ENCODE data around the gene BMP8A.
"Not testable (repeated sequence)": the region's sequence is repeated elsewhere in the genome, so short reads cannot be mapped to it uniquely, and the experiment has no call there.

BMP8A gene

DNA sequence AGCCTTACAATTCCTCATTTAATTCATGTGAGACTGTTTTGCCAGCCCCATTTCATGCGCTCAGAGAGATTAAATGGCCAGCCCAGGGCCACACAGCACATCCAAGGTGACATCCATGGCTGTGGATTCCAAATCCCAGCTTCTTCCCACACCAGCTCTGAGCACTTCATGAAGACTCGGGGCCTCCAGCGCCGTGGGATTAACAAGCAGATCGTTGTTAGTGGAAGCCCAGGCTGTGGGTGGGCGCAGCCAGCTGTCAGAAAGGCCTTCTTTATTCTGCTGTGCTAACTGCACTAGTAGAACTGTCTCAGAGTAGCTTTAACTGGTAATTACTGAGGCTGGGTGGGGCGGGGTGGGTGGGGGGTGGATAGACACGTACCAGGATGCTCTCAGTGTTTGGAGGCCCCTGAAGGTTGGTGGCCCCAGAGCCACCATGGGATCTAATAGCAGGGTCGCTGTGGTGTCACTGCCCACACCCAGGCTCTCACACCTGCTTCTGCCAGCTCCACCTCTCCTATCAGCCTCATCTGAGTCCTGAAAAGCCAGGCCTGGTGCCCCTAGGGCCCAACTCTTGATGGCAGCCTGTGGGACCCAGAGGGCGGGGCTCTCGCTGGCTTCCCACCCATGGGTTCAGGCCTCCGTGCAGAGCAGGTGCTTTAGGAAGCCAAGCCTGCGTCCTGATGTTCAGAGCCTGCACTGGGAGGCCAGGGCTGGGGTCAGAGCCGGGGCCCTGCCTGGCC, 3.4 kb downstream of the BMP8A start:
- TF ChIP-seq, protein P1, sequence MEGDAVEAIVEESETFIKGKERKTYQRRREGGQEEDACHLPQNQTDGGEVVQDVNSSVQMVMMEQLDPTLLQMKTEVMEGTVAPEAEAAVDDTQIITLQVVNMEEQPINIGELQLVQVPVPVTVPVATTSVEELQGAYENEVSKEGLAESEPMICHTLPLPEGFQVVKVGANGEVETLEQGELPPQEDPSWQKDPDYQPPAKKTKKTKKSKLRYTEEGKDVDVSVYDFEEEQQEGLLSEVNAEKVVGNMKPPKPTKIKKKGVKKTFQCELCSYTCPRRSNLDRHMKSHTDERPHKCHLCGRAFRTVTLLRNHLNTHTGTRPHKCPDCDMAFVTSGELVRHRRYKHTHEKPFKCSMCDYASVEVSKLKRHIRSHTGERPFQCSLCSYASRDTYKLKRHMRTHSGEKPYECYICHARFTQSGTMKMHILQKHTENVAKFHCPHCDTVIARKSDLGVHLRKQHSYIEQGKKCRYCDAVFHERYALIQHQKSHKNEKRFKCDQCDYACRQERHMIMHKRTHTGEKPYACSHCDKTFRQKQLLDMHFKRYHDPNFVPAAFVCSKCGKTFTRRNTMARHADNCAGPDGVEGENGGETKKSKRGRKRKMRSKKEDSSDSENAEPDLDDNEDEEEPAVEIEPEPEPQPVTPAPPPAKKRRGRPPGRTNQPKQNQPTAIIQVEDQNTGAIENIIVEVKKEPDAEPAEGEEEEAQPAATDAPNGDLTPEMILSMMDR (IDR thresholded peaks at IDR 0.05; ENCODE audit: low read depth, low read length), result no peak
- H3K4me3 ChIP-seq (ENCODE audit: low read depth, low read length), result no peak overlapping the region

GRCh38 chr1:39496520-39496919, 5.1 kb downstream of the BMP8A start:
- not testable (repeated sequence) for H3K4me3 ChIP-seq (ENCODE audit: low read depth, low read length)

- TF ChIP-seq, protein P1 (IDR thresholded peaks at IDR 0.05; ENCODE audit: low read depth, low read length), result no peak
- H3K4me3 ChIP-seq (ENCODE audit: low read depth, low read length), result no peak overlapping the region
Observed at GRCh38 chr1:39497585-39497984, 6.1 kb downstream of the BMP8A start.

DNA sequence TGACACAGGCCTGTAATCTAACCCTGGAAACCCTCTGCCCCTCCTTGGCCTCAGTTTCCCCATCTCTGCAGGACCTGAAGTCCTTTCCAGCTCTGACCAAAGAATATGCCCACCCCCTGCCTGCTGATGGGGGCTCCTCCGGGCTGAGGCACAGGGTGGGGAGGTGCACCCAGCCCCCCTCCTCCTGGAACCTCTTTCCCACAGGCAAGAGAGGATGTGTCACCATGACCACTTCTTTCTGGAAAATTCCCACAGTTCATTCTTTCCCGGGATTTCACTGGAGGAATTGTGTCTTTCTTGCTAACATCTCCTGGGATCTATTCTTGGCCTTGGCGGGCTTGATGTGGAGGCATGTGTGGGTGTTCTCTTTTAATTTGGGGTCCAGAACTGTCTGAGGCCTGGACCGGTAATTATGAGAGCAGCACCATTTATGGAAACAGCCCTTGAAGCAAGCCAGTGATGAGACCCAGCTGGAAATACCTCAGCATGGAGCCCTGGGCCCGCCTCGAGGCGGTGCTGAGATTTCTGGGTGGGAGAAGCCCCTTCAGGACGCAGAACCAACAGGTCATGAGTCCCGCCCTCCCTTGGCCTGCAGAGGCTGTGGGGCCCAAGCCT, 6.8 kb downstream of the BMP8A start:
- H3K4me3 ChIP-seq (ENCODE audit: low read depth, low read length), result not testable (repeated sequence)

DNA sequence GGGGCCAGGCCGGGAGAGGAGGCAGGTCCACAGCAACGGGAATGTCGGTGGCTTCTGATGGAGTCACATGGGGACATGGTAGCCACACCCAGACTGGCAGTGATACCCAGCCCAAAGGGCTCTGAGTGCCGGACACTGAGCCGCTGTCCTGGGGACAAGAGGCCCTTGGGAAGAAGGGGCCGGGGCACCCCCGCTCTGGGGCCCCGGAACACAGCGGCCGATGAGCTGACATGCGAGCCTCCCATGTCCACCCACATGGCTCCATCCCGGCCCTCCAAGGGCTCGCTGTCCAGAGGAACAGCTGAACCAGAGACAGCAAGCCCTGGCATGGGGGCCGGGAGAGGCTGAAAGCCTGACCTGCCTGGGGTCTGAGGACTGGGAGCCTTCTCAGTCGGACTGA, 7.4 kb downstream of the BMP8A start:
- not testable (repeated sequence) for H3K4me3 ChIP-seq (ENCODE audit: low read depth, low read length)

GRCh38 chr1:39499668-39500067, 8.2 kb downstream of the BMP8A start:
- TF ChIP-seq, protein P1 (IDR thresholded peaks at IDR 0.05; ENCODE audit: low read depth, low read length), result no peak
- no peak overlapping the region for H3K4me3 ChIP-seq (ENCODE audit: low read depth, low read length)

GRCh38 chr1:39500862-39501389, 9.5 kb downstream of the BMP8A start:
- TF ChIP-seq, protein P1 (IDR thresholded peaks at IDR 0.05; ENCODE audit: low read depth, low read length), result no peak
- no peak overlapping the region for H3K4me3 ChIP-seq (ENCODE audit: low read depth, low read length)

- no peak overlapping the region for H3K4me3 ChIP-seq (ENCODE audit: low read depth, low read length)
- TF ChIP-seq, protein P1 (IDR thresholded peaks at IDR 0.05; ENCODE audit: low read depth, low read length), result no peak
Observed at GRCh38 chr1:39501666-39502065, 10.2 kb downstream of the BMP8A start.

DNA sequence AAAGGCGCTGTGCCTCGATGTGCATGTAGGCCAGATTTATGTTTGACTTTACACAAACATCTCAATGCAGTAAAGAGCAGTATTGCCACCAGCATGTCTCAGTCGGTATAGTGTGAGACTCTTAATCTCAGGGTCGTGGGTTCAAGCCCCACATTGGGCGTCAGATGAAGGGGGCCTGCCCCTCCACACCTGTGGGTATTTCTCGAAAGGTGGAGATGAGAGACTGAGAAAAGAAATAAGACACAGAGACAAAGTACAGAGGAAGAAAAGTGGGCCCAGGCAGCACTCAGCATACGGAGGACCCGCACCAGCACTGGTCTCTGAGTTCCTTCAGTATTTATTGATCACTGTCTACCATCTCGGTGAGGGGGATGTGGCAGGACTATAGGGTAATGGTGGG, 13.0 kb downstream of the BMP8A start:
- H3K4me3 ChIP-seq (ENCODE audit: low read depth, low read length), result not testable (repeated sequence)
